Stimulated activated CD4-positive, alpha-beta T cell treated with anti-CD3 and anti-CD28 coated beads, Interleukin-1b, Interleukin-23, amount 100 ng/mL, for 48 hours (primary cell): Measurements from ENCODE around the gene ARMH3.

Experiments used
- DNase-seq: peaks from one replicate; pipeline ENCODE4 v3.0.0-alpha.2; 2020

ARMH3 gene

GRCh38 chr10:101850749-101851148 lies 205.2 kb downstream of the ARMH3 start:
- DNase-seq: no peak

GRCh38 chr10:101848894-101849351 lies 207.1 kb downstream of the ARMH3 start:
- no peak for DNase-seq

DNA sequence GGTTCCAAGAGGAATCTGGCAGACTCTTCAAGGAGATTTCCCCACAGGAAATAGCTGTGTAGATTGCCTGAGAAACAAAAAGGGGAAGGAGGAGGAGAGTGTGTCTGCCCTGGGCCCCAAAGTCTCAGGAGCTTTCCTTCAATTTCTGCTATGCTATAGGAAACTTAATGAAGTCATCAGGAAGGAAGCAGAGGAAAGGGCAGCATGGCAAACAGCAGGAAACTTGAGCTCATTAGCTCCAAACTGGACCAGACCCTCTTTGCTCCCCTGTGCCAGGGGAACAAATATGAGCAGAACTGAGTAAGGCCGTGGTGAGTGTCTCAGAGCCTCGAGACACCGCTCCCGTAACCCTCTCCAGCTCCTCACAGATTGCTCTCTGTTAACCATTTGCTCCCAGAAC lies 207.6 kb downstream of the ARMH3 start:
- no peak for DNase-seq

DNA sequence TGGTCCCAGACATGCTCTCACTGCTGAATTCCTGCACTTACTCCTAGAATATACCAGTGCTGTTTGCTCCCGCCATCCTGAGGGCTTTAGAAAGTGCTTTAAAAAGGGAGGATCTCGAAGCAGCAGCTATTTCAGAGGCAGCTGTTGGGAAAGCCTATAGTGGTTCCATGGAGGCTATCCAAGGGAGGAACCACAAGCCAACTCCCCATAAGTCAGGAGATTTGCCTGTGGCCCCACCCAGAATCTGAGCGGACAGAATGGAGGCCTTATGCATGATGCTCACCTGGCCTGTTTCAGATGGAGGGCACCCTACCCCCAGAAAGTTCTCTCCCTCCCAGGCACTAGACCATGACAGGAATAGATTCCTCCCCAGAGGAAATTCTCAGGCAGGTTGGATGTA lies 210.1 kb downstream of the ARMH3 start:
- DNase-seq: no peak

DNA sequence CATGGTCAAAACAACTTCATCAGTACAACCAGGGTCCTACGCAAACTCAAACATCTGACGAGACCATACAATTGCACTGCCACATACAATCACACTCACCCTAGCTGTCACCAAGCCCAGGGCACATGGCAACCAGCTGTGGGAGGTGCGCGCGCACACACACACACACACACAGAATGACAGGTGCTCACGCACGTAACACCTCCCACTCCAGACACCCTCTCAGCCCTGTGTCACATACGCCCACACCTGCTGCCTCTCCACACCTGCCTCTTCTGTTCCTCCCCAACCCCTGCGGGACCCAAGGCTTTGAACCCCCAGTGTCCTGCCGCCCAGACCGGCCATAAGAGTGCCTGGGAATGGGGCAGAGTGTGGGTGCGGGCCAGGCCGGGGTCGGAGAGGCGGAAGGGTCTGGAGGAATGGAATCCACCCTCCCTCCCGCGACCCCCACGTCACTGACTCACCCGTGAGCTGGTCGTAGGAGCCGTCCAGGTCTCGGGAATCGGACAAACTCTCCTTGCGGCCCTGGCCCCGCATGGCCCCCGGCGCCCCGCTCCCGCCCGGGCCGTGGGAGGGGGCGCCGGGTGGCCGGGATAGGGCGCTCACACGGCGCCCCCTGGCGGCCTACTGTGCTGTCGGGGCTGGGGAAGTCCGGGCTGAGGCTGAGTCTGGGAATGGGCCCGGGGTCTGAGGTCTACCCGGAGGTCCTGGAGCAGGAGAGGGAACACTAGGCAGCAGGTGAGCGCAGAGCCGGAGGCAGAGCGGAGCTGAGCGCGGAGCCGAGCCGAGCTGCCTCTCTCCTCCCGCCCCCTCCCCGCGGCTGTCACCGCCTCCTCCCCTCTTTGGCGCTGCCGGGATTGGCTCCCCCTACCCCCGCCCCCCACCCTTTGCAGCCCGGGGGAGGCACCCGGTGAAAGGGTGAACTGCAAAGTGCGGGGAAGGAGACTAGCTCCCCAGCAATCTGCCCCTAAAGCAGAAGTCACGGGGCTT lies 212.6 kb downstream of the ARMH3 start, which contains the start of gene KCNIP2:
Gene KCNIP2 (minus strand): TSS at position 769 of the 990 bp plus-strand sequence. CDS start 232 bp downstream, at position 537.
- peak; percentile 44 for DNase-seq

GRCh38 chr10:101841826-101842225 lies 214.1 kb downstream of the ARMH3 start:
- no peak for DNase-seq

- DNase-seq: peak; percentile 78
These were observed 215.1 kb downstream of the ARMH3 start for GRCh38 chr10:101840741-101841453.

DNA sequence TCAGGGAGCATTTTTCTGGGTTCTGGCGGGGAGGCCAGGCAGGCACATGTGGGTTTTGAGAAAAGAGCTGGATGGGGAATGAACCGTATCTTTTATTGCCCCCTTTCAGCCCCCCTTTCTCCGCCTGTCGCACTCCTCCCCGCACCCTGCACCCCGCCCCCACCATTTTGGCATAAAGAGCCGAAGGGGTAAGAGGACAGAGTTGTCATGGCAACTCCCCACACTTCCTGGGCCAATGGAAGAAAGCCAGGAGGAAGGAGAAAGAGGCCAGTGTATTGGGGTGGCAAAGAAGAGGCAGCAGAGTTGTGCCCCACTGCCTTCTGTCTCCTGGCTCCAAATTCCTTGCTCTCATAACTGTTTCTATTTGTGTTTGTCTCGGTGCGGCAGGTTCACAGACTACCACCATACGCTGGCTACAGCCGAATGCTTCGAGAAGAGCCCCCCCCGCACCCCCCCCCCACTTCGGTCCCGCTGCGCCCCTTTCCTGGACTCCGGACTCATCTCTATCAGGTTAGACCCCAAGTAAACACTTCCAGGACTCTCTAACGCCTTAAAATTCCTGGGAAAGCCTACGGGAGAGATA lies 215.8 kb downstream of the ARMH3 start:
- no peak for DNase-seq

- DNase-seq: peak; percentile 50
These were observed 216.4 kb downstream of the ARMH3 start for GRCh38 chr10:101839416-101840063.

DNA sequence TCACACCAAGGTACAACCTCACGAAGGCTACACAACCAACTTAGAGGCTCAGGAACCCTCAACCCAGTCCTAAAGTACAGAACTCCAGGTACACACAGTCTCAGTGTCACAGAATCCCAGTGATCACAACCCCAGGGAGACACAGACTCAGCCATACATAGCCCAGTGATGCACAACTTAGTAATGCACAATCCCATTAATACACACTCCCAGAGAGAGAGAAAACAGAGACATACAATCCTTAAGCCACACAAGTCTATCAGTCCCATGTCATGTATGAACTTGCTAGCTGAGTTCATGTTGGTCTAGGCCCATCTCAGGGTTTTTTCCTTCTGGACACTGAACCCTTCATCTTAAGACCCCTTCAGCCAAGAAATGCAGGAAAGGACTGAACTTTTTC lies 217.0 kb downstream of the ARMH3 start:
- no peak for DNase-seq

DNA sequence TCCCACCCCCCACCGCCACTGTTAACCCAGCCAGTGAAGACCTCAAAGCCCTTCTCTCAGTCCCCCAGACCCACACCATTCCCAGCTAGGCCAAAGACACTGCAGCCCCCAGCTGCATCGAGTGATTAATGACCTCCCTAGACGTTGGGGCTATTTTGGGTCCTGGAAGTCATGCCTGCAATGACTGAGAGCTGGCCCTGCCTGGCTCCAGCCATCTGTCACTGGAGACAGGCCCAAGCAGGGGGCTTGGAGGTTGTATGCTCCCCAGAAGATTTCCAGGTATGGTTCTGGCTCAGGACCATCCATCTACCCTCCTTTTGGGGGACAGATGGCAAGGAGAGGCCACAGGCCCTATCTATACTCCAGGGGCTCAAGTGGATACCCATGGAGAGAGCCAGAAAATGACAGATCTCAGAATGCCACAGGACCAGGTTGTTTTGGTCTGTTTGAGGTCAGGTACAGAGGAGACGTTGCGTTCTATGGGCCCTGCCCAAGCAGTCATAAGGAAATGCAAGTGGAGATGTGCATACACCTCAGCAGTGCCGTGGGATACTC lies 217.5 kb downstream of the ARMH3 start:
- DNase-seq: no peak

DNA sequence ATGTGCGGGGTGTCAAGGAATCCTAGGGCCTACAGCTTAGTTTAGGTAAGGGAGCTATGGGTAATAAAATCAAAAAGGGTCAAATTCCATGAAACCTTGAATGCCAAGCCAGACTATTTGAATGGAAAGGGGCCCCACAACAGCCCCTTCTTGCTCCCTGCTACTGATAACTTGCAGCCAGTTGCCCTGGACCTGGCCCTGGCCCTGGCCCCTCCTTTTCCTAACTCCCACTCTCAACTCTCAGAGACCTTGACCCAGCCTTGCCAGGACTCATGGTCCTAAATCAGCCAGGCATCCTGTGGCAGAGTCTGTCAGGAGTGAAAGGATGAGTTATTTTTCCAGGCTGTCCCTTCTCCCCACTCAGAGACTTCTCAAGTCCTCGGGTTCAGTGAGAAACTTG lies 218.2 kb downstream of the ARMH3 start:
- no peak for DNase-seq

DNA sequence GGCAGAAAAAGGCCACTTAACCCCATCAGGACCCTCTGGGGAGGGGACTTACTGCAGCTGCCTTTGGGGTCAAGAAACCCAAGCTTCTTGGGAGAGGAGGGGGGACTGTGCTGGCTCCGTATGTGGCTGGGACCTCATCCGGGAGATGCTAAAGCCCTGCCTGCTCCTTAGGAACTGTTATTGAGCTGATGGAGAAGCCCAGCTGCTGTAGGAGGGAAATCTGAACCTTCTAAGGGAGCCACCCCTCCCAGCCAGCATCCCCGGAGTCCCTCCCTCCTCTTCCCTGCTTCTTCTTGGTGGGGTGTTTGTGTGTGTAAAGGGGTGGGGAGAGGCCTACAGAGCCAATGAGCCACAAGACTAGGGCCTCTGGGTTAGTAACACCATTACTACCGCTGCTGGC lies 220.6 kb downstream of the ARMH3 start:
- no peak for DNase-seq

GRCh38 chr10:101834341-101834740 lies 221.6 kb downstream of the ARMH3 start:
- no peak for DNase-seq

DNA sequence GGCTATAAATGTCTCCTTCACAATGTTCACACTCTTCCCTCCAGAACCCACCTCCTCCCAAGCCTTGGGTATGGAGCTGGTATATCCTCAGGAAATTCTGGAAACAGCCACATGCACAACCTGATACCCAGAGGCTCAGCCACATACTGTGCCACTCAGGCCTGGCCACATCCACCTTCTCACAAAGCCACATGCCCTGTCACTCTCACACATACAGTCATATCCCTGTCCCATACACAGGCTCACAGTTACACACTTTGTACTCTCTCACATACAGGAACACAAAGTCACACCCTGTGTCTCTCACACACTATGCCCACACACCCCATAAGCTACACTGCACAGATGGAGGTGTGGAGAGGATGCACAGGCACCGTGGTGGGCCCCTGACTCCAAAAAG lies 222.5 kb downstream of the ARMH3 start:
- DNase-seq: no peak

- DNase-seq: no peak
These were observed 223.6 kb downstream of the ARMH3 start for GRCh38 chr10:101832325-101832771.

GRCh38 chr10:101831169-101831811 lies 224.7 kb downstream of the ARMH3 start:
- no peak for DNase-seq

- peak; percentile 91 for DNase-seq
These were observed 225.4 kb downstream of the ARMH3 start for GRCh38 chr10:101830322-101831168.

GRCh38 chr10:101829561-101830315 lies 226.2 kb downstream of the ARMH3 start:
- peak; percentile 56 for DNase-seq
